Prostate gland (tissue), 2 donors: Measurements from ENCODE around the gene ARHGAP21. TPM values are rescaled to one million over a fixed set of nuclear protein-coding genes. Genes with fewer than 3 reads are reported as not detected.

ENCODE experiments used
- DNase-seq: peaks from one replicate; pipeline ENCODE4 v3.0.0-alpha.2; 2019; ENCODE audit warnings: low spot score
- H3K27ac ChIP-seq, 2 donors: fragments of 200-600 bp; sonication (generic); 2 replicates each; pipeline ENCODE4 v1.5.1; 2017 to 2019
- H3K27me3 ChIP-seq: fragments of 200-600 bp; sonication (generic); replicated peaks from 2 replicates; pipeline ENCODE4 v1.5.1; 2019; ENCODE audit not compliant: insufficient read depth
- H3K36me3 ChIP-seq, 2 donors: fragments of 200-600 bp; sonication (generic); 1 replicate in 1 of 2; 2 replicates in 1 of 2; pipeline versions ENCODE4 v1.5.1 to v1.8.1; 2017 to 2019
- H3K4me1 ChIP-seq: fragments of 200-600 bp; sonication (generic); replicated peaks from 2 replicates; pipeline ENCODE4 v1.5.1; 2019
- H3K4me3 ChIP-seq, 2 donors: fragments of 200-600 bp; sonication (generic); 2 replicates each; pipeline ENCODE4 v1.5.1; 2017 to 2019
- H3K9me3 ChIP-seq: fragments of 200-600 bp; sonication (generic); 2 replicates; pipeline ENCODE4 v1.5.1; 2017
- CTCF ChIP-seq, 4 experiments: fragments of 200-600 bp in 2 of 4; fragments of 450-650 bp in 2 of 4; sonication (generic) in 2 of 4; IDR thresholded peaks; 1 replicate in 3 of 4; 2 replicates in 1 of 4; pipeline ENCODE4 v1.5.1; 2016 to 2019; ENCODE audit warnings: antibody characterized with exemption in 4 of 4, mild to moderate bottlenecking in 2 of 4, moderate library complexity in 2 of 4
- POLR2A ChIP-seq: fragments of 450-650 bp; IDR thresholded peaks from one replicate; pipeline ENCODE4 v1.6.1; 2016; ENCODE audit warnings: antibody characterized with exemption, mild to moderate bottlenecking
- POLR2AphosphoS5 ChIP-seq: sonication (generic); formaldehyde crosslinking; IDR thresholded peaks from one replicate; pipeline ENCODE4 v1.6.1; 2017; ENCODE audit warnings: antibody characterized with exemption
- WGBS: methylation state at CpG from one replicate; pipeline ENCODE4 v1.1.5; 2018; 5-methylcytosine and 5-hydroxymethylcytosine counted together
- intact Hi-C: fragments of 100-400 bp; cut with DNase I; formaldehyde crosslinking; loops from one replicate; pipeline ENCODE4 v1.14.2; 2022
- total RNA-seq, 2 donors: library from RNA; depleted of rRNA; stranded (reverse); fragments of >200 nt; gene quantifications; one replicate each; pipeline ENCODE4 v1.1.0, GENCODE V29; 2016

ARHGAP21 gene
- total RNA-seq, 2 donors from 2014 or later = 42.3 to 44.3 TPM

GRCh38 chr10:24556126-24556749 is 167.4 kb downstream of the ARHGAP21 start:
- TF ChIP-seq CTCF (IDR thresholded peaks at IDR 0.05) (no peak), POLR2AphosphoS5 (no peak), POLR2A (no peak)
- H3K9me3 ChIP-seq = no peaks in the 10 kb centered on the region
- no peak for DNase-seq
- no peak overlapping the region for H3K4me3 ChIP-seq
- intact Hi-C loops = no loop called here
- 78% methylated on average over 4 of the region's 4 CpGs for WGBS
- no peaks in the 10 kb centered on the region for H3K4me1 ChIP-seq
- H3K27ac ChIP-seq = no peak overlapping the region
- no peaks in the 10 kb centered on the region for H3K36me3 ChIP-seq
- H3K27me3 ChIP-seq = no peaks in the 10 kb centered on the region

GRCh38 chr10:24554036-24554435 is 169.7 kb downstream of the ARHGAP21 start:
- Histone ChIP-seq H3K4me3 (no peak overlapping the region), H3K36me3 (no peaks in the 10 kb centered on the region), H3K4me1 (no peaks in the 10 kb centered on the region), H3K27me3 (no peaks in the 10 kb centered on the region), H3K27ac (no peak overlapping the region), H3K9me3 (no peaks in the 10 kb centered on the region)
- no peak for DNase-seq
- intact Hi-C loops = no loop called here
- WGBS = 76% methylated on average over 7 of the region's 7 CpGs
- TF ChIP-seq POLR2A = no peak
- no peak for TF ChIP-seq CTCF (IDR thresholded peaks at IDR 0.05)
- TF ChIP-seq POLR2AphosphoS5 = no peak

- no peak for TF ChIP-seq POLR2A
Measured at GRCh38 chr10:24553051-24553612, 170.6 kb downstream of the ARHGAP21 start.

GRCh38 chr10:24552346-24553016 is 171.2 kb downstream of the ARHGAP21 start:
- Histone ChIP-seq H3K36me3 (no peaks in the 10 kb centered on the region), H3K27me3 (no peaks in the 10 kb centered on the region), H3K4me1 (no peaks in the 10 kb centered on the region), H3K9me3 (no peaks in the 10 kb centered on the region), H3K27ac (no peak overlapping the region), H3K4me3 (no peak overlapping the region)
- no peak for TF ChIP-seq POLR2A
- peak in 3 of 4 experiments; percentile 11 to 59 (median 31) for TF ChIP-seq CTCF (IDR thresholded peaks at IDR 0.05)
- 56% methylated on average over 22 of the region's 22 CpGs for WGBS
- peak; percentile 54 for DNase-seq
- intact Hi-C loops = no loop called here

More at GRCh38 chr10:24553051-24553612, 170.6 kb downstream of the ARHGAP21 start:
- no peaks in the 10 kb centered on the region for H3K9me3 ChIP-seq
- intact Hi-C loops = no loop called here
- no peak overlapping the region for H3K4me3 ChIP-seq
- no peak overlapping the region for H3K27ac ChIP-seq
- no peaks in the 10 kb centered on the region for H3K27me3 ChIP-seq
- H3K4me1 ChIP-seq = no peaks in the 10 kb centered on the region
- no peaks in the 10 kb centered on the region for H3K36me3 ChIP-seq
- 58% methylated on average over 10 of the region's 10 CpGs for WGBS
- no peak for DNase-seq

GRCh38 chr10:24551161-24551560 is 172.5 kb downstream of the ARHGAP21 start:
- intact Hi-C loops = no loop called here
- TF ChIP-seq POLR2A (no peak), POLR2AphosphoS5 (no peak), CTCF (IDR thresholded peaks at IDR 0.05) (no peak)

More at GRCh38 chr10:24551161-24551560, 172.5 kb downstream of the ARHGAP21 start:
- H3K27me3 ChIP-seq = no peaks in the 10 kb centered on the region
- H3K4me3 ChIP-seq = no peak overlapping the region
- DNase-seq = no peak
- no peak overlapping the region for H3K27ac ChIP-seq
- 34% methylated on average over 2 of the region's 2 CpGs for WGBS
- H3K9me3 ChIP-seq = no peaks in the 10 kb centered on the region
- no peaks in the 10 kb centered on the region for H3K4me1 ChIP-seq
- no peaks in the 10 kb centered on the region for H3K36me3 ChIP-seq
